ENCODE measurements around the gene PRB4. TPM values are rescaled to one million over a fixed set of nuclear protein-coding genes. Genes with fewer than 3 reads are reported as not detected.
"Not testable (repeated sequence)": the region's sequence is repeated elsewhere in the genome, so short reads cannot be mapped to it uniquely, and the experiment has no call there.

The PRB4 gene
- total RNA-seq (ENCODE audit: low replicate concordance): not detected in 2 replicates
- long read RNA-seq: 0 reads

DNA sequence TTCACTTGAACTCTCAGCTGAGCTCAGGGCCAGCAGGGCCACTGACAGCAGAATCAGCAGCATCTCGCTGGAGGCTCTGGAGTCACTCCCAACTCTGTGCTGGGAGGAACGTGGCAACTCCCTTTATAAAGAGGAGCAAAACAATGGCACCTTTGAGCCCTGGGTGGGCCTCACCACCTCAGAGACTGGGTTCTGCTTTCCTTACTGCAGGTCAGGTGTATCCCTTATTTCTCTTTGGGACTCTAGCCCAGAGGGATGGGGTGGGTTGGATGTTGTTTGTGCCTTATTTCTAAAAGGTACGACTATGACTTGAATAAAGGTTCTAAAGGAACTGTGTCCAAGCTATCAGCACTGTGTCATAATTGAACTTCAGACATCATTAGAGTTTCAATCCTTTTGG, at the start of gene PRB4:
Gene PRB4, minus strand, starts transcription at position 101 of the 400 bp plus-strand sequence. Its CDS starts 38 bp downstream, at position 63.
- no peaks in the 10 kb centered on the region for H3K4me1 Mint-ChIP-seq (ENCODE audit: unreplicated experiment)
- peaks cover 2% of the 10 kb centered on the region for H3K9me3 Mint-ChIP-seq
- H3K27me3 Mint-ChIP-seq: no peaks in the 10 kb centered on the region
- no peak for TF ChIP-seq CTCF (conservative IDR thresholded peaks at IDR 0.05)
- DNase-seq (ENCODE audit: extremely low spot score, unreplicated experiment): no peak
- H3K4me3 Mint-ChIP-seq: no peak within 1 kb of the TSS
- H3K36me3 Mint-ChIP-seq: peaks cover 2% of the 10 kb centered on the region
- no peak within 1 kb of the TSS for H3K27ac Mint-ChIP-seq

- not testable (repeated sequence) for H3K36me3 Mint-ChIP-seq; H3K9me3 Mint-ChIP-seq; H3K4me1 Mint-ChIP-seq (ENCODE audit: unreplicated experiment)
Measured at GRCh38 chr12:11351736-11352135, 41.5 kb upstream of the PRB4 start.

DNA sequence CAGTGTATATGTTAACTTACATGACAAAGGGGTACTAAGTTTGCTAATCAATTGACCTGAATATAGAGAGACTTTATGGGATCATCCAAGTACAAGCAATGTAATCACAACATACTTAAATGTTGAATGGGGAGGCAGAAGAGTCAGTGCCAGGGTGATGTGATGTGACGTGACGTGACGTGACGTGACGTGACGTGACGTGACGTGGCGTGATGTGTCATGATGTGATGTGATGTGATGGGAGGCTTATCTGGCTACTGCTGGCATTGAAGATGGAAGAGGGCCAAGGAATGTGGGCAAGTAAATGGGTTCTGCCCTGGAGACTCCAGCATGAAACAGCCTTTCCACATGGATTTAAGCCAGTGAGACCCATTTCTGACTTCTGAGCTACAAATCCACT, 38.2 kb upstream of the PRB4 start:
- Mint-ChIP-seq H3K4me3 (no peak overlapping the region), H3K4me1 (ENCODE audit: unreplicated experiment) (no peaks in the 10 kb centered on the region), H3K36me3 (no peaks in the 10 kb centered on the region), H3K27ac (no peak overlapping the region), H3K9me3 (no peaks in the 10 kb centered on the region), H3K27me3 (no peaks in the 10 kb centered on the region)
- TF ChIP-seq CTCF (conservative IDR thresholded peaks at IDR 0.05): no peak
- no peak for DNase-seq (ENCODE audit: extremely low spot score, unreplicated experiment)

More at GRCh38 chr12:11351736-11352135, 41.5 kb upstream of the PRB4 start:
- H3K27me3 Mint-ChIP-seq: peaks cover 11% of the 10 kb centered on the region
- DNase-seq (ENCODE audit: extremely low spot score, unreplicated experiment); H3K27ac Mint-ChIP-seq; H3K4me3 Mint-ChIP-seq: not testable (repeated sequence)

DNA sequence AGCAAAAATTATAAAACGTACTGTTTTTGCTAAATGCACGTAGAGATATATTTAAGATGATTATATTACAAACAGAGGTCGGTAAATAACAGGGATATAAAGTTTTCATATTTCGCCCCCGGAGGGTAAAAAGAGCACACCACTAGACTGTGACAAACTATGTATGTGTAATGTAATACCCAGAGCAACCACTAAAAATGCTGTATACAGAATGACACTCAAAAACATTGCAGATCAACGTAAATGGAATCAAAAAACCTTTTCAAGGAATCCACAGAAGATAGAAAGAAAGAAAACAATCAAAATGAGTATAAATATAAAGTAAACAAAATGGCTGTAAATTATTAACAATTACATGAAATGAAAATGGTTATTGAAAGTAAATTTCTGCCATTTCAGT, 37.6 kb upstream of the PRB4 start:
- no peak for DNase-seq (ENCODE audit: extremely low spot score, unreplicated experiment)
- H3K27ac Mint-ChIP-seq: no peak overlapping the region
- H3K27me3 Mint-ChIP-seq: no peaks in the 10 kb centered on the region
- peak; percentile 69 for TF ChIP-seq CTCF (conservative IDR thresholded peaks at IDR 0.05)
- no peaks in the 10 kb centered on the region for H3K36me3 Mint-ChIP-seq
- H3K4me3 Mint-ChIP-seq: no peak overlapping the region
- no peaks in the 10 kb centered on the region for H3K9me3 Mint-ChIP-seq
- H3K4me1 Mint-ChIP-seq (ENCODE audit: unreplicated experiment): no peaks in the 10 kb centered on the region

DNA sequence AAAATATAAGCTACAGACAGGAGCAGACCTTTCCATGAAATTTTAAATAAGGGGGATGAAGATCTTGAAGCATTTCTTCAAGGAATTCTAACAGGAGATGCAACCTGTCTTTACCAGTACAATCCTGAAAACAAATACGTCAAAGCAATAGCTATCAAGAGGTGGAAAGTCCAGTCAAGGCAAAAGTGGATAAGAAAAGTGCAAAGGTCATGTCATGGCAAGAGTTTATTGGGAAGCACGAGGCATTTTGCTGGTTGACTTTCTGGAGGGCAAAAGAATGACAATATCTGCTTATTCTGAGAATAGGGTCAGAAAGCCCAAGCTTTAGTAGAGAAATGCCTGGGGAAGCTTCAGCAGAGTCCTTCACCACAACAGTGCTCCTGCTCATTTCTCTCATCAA, 34.3 kb upstream of the PRB4 start:
- DNase-seq (ENCODE audit: extremely low spot score, unreplicated experiment): no peak
- Mint-ChIP-seq H3K4me1 (ENCODE audit: unreplicated experiment) (no peaks in the 10 kb centered on the region), H3K27me3 (no peaks in the 10 kb centered on the region), H3K36me3 (no peaks in the 10 kb centered on the region), H3K27ac (no peak overlapping the region), H3K9me3 (no peaks in the 10 kb centered on the region), H3K4me3 (no peak overlapping the region)
- no peak for TF ChIP-seq CTCF (conservative IDR thresholded peaks at IDR 0.05)

- H3K4me3 Mint-ChIP-seq: no peak overlapping the region
- TF ChIP-seq CTCF (conservative IDR thresholded peaks at IDR 0.05): no peak
- no peak overlapping the region for H3K27ac Mint-ChIP-seq
- DNase-seq (ENCODE audit: extremely low spot score, unreplicated experiment): no peak
- H3K9me3 Mint-ChIP-seq: no peaks in the 10 kb centered on the region
- no peaks in the 10 kb centered on the region for H3K27me3 Mint-ChIP-seq
- no peaks in the 10 kb centered on the region for H3K4me1 Mint-ChIP-seq (ENCODE audit: unreplicated experiment)
- no peaks in the 10 kb centered on the region for H3K36me3 Mint-ChIP-seq
Measured at GRCh38 chr12:11324426-11324825, 14.2 kb upstream of the PRB4 start.

Measured in type B pancreatic cell (in vitro differentiated cells).